Activated T-helper 1 cell treated with anti-CD3 and anti-CD28 coated beads, Interleukin-12 subunit alpha, Interleukin-12 subunit beta, Interleukin-2, Interleukin-4 antibody, amounts not matched to agents 30 ng/mL and 10 ng/mL and 1 ng/mL, durations not matched to agents 14 hours and 24 hours and 36 hours (primary cell): Measurements from ENCODE around the gene EPB41L1. TPM values are rescaled to one million over a fixed set of nuclear protein-coding genes. Genes with fewer than 3 reads are reported as not detected.

ENCODE experiments used
- DNase-seq: peaks from one replicate; pipeline ENCODE4 v3.0.0; 2021; ENCODE audit warnings: low spot score
- H3K27ac Mint-ChIP-seq: one replicate; pipeline ENCODE4 v1.8.0; 2021; ENCODE audit warnings: mild to moderate bottlenecking, mixed read lengths
- H3K27me3 Mint-ChIP-seq: one replicate; pipeline ENCODE4 v1.8.0; 2022; ENCODE audit warnings: mild to moderate bottlenecking, moderate library complexity, mixed read lengths; ENCODE audit not compliant: insufficient read depth
- H3K36me3 Mint-ChIP-seq: one replicate; pipeline ENCODE4 v1.8.0; 2021; ENCODE audit warnings: low read depth, mixed read lengths
- H3K4me1 Mint-ChIP-seq: one replicate; pipeline ENCODE4 v1.8.0; 2021; ENCODE audit warnings: low read depth, mixed read lengths
- H3K4me3 Mint-ChIP-seq: one replicate; pipeline ENCODE4 v1.8.0; 2021; ENCODE audit warnings: mild to moderate bottlenecking, moderate library complexity, mixed read lengths
- H3K9me3 Mint-ChIP-seq: one replicate; pipeline ENCODE4 v1.8.0; 2021; ENCODE audit warnings: mixed read lengths
- intact Hi-C: fragments of 100-400 bp; cut with micrococcal nuclease; formaldehyde crosslinking; loops from one replicate; pipeline ENCODE4 v1.15.1; 2024
- total RNA-seq: library from RNA; stranded (reverse); gene quantifications from 2 replicates; pipeline ENCODE4 v1.2.3, GENCODE V29; 2022

Gene EPB41L1
- total RNA-seq, 1 donor from 2014 or later, result 0.23 TPM

DNA sequence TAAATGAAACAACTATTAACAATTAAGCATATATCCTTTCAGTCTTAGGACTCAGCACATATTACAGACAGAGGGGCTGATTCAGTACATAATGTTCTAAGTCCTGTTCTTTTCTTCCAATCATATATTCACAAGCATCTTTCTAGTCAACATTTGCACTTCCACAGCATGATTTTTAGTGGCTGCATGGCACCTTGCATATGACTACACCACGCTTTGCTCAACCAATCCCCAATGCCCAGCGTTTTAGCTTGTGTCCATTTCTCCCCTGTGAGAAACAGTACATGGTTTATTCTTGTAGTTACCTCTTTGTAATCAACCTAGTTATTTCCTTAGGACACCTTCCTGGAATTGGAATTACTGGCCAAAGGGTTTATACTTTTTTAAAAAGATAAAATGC is 115.0 kb downstream of the EPB41L1 start:
- no peaks in the 10 kb centered on the region for H3K36me3 Mint-ChIP-seq
- no peaks in the 10 kb centered on the region for H3K9me3 Mint-ChIP-seq
- H3K27ac Mint-ChIP-seq, result no peak overlapping the region
- no peak overlapping the region for H3K4me3 Mint-ChIP-seq
- intact Hi-C loops, result no loop called here
- H3K4me1 Mint-ChIP-seq, result no peaks in the 10 kb centered on the region
- no peak for DNase-seq
- peaks cover 2% of the 10 kb centered on the region for H3K27me3 Mint-ChIP-seq

DNA sequence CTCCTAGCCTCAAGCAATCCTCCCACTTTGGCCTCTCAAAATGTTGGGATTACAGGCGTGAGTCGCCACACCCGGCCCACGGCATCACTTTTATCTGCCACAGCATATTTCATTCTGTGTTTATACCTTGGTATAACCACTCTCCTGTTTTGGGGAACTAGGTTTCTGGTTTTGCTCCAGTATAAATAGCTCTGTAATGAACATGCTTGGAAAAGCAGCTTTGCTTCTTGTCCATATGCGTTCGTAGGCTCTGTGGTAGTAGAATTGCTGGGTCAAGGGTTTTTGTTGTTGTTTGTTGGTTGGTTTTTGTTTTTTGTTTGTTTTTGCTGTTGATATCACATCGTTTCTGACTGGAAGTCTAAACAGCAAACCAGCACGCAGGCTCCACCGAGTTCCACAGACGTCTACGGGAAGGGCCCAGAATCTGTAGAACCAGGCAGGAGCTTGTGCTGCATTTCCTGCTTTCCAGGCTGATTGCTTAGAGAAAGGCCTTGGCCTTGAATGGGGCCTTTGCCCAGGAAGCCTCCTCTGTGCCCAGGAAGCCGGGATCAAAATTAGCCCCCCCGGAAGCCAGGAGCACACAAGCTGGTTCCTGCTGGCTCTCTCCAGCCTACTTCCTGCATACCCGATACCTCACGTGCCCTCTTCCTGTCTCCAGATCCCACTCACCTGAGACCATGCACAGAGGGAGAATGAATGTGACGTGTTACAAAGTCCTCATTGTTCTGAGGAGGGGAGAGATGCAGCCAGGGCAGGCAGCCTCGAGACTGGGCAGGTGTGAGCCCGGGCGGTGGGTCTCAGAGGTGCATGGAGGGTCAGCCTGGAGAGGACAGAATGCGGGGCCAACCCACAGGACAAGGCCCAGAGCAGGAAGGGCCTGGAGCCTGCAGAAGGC is 116.5 kb downstream of the EPB41L1 start:
- Mint-ChIP-seq H3K4me1 (no peaks in the 10 kb centered on the region), H3K9me3 (no peaks in the 10 kb centered on the region), H3K27me3 (peaks cover 5% of the 10 kb centered on the region), H3K27ac (no peak overlapping the region), H3K36me3 (no peaks in the 10 kb centered on the region), H3K4me3 (no peak overlapping the region)
- DNase-seq, result no peak
- intact Hi-C loops, result no loop called here

DNA sequence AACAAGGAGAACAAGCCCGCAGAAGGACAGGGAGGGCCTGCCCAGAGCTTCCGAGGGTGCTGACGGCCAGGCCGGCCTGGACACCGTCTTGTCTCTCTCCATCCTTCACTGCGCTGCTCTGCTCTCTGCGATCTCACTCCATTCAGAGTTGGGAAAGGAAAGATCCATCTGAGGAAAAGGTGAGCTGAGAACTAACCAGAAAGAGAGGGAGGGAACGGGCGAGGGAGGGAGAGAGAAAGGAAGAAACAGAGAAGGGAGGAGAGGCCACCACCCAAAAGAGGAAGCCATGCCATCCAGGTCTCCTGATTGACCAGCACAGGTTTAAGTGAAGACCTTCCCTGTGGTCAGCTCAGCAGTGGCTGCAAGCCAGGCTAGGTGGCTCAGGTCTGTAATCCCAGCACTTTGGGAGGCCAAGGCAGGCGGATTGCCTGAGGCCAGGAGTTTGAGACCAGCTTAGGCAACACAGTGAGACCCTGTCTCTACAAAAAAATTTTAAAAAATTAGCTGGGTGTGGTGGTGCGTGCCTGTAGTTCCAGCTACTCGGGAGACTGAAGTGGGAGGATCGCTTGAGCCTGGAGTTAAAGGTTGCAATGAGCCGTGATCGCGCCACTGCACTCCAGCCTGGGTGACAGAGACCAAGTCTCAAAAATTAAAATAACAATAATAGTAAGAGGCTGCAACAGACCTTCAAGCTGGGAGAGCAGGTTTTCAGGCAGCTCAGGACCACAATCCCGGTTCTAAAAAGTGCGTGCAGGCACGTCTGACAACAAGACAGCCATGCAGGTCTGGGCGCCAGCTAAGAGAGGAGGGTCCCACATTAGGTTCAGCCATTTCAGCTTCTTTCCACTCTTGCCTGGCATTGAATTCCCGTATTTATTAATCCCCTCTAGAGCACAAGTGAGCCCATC is 117.4 kb downstream of the EPB41L1 start:
- peaks cover 6% of the 10 kb centered on the region for H3K27me3 Mint-ChIP-seq
- no peaks in the 10 kb centered on the region for H3K9me3 Mint-ChIP-seq
- H3K4me3 Mint-ChIP-seq, result no peak overlapping the region
- no peaks in the 10 kb centered on the region for H3K36me3 Mint-ChIP-seq
- DNase-seq, result no peak
- no peaks in the 10 kb centered on the region for H3K4me1 Mint-ChIP-seq
- no peak overlapping the region for H3K27ac Mint-ChIP-seq
- intact Hi-C loops, result no loop called here

DNA sequence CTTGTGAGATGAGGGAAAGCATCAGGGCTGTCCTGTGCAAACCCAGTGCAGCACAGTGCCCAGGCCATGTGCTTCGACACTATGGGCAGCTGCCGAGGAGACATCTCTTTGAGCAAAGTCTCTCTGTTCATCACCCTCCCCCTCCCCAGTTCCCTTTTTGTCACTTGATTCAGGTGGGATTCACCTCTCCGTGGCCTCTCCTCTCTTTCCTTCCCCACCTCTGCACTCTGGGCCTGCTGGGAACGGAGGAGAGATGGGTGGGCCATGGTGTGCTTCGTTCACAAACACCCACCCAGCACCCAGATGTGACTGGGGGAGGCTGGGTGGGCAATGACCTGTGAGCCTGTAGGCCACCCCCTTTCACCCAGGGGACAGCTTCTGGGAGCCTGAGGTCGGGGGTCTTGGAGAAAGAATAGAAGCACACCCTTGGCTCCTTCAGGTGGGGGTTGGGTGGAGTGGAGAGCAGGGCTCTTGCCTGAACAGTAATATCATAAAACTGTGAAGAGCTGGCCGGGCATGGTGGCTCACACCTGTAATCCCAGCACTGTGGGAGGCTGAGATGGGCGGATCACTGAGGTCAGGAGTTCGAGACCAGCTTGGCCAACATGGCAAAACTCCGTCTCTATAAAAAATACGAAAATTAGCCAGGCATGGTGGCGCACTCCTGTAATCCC is 118.1 kb downstream of the EPB41L1 start:
- Mint-ChIP-seq H3K36me3 (no peaks in the 10 kb centered on the region), H3K4me3 (no peak overlapping the region), H3K9me3 (no peaks in the 10 kb centered on the region), H3K27ac (no peak overlapping the region), H3K27me3 (peaks cover 9% of the 10 kb centered on the region), H3K4me1 (no peaks in the 10 kb centered on the region)
- intact Hi-C loops, result loop anchor here (1.0 kb wide), 1 partner anchor 167 kb away; no protein-coding TSS in a partner anchor
- no peak for DNase-seq

DNA sequence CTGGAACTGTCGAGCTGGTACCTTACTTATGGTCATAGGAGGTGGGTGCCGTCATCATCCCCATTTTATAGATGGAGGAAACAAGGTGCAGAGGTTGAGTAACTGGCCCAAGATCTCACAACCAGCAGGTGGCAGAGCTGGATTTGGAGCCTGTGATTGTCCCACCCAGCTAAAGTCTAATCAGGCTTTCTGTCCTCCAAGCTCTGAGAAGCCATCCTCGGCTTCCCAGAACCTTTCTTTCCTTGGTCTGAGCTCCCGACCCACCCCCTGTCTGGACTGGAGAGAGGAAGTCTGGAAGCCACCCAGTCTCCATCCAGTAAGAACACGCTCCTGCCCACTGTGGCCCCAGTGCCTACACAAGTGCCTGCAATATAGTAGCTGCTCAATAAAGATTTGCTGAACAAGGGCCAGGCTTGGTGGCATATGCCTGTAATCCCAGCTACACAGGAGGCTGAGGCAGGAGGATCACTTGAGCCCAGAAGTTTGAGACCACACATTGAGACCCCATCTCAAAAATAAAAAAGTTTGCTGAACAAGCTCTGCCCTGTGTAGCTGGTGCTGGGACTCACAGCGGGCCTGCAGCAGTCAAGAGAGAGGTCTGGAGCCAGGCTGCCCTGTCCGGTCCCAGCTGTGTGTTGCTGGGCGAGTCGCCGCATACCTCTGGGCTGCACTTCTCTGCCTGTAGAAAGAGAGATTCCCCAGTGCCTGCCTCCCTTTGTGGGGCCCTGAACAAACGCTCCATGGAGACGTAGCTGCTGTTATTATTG is 119.1 kb downstream of the EPB41L1 start:
- Mint-ChIP-seq H3K27me3 (peaks cover 9% of the 10 kb centered on the region), H3K4me3 (no peak overlapping the region), H3K36me3 (no peaks in the 10 kb centered on the region), H3K4me1 (no peaks in the 10 kb centered on the region), H3K9me3 (no peaks in the 10 kb centered on the region), H3K27ac (no peak overlapping the region)
- intact Hi-C loops, result loop anchor here (1.0 kb wide), 1 partner anchor 166 kb away; no protein-coding TSS in a partner anchor
- DNase-seq, result no peak

DNA sequence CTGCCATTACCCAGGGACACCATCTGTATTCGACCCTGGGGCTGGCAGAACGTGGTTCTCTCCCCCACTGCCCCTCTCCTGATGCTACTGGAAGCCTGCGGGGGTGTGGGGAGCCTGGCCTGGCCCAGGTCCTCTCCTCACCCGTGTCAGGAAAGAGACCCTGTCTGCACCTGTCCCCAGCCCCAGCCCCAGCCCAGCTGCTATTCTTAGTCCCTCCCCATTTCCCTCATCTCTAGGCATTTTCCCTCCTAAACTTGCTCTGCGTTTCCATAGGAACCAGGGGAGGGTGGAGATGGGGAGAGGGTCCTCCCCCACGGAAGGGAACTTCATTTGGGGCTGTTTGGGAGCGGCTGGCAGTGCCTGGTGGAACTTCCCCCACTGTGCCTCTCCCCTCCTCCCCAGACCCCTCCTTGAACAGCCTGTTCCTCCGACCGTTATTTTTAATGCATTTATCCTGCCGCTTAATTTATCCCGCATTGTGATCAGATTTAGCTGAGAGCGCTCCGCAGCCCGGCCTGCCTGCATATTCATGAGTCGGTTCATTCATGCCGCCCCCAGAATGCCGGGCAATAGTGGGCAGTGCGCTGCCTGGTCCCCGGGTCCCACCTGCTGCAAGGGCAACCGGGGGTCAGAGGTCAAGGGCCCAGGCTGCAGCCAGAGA is 119.8 kb downstream of the EPB41L1 start:
- H3K27ac Mint-ChIP-seq, result no peak overlapping the region
- H3K4me3 Mint-ChIP-seq, result no peak overlapping the region
- H3K9me3 Mint-ChIP-seq, result no peaks in the 10 kb centered on the region
- intact Hi-C loops, result no loop called here
- H3K27me3 Mint-ChIP-seq, result peaks cover 9% of the 10 kb centered on the region
- H3K36me3 Mint-ChIP-seq, result no peaks in the 10 kb centered on the region
- no peaks in the 10 kb centered on the region for H3K4me1 Mint-ChIP-seq
- no peak for DNase-seq

DNA sequence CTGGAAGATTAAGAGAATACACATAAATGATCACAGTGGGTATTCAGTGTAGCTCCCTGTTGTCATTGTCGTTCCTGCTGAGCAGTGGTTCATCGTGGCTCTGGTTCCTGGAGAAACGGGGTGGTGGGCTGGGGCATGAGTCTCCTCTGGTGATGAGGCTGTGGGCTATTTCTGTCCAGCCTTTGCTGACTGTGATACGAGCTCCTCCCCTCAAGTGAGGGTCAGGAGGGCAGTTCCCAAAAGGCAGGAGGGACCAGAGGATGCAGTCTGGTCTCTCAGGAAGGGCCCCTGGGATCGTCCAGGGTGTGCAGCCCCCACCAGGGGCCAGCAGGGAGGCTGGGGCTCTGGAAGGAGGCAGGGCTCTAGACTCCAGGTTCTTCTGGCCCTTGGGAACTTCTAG is 120.5 kb downstream of the EPB41L1 start:
- Mint-ChIP-seq H3K4me1 (no peaks in the 10 kb centered on the region), H3K27ac (no peak overlapping the region), H3K36me3 (no peaks in the 10 kb centered on the region), H3K9me3 (no peaks in the 10 kb centered on the region), H3K27me3 (peaks cover 9% of the 10 kb centered on the region), H3K4me3 (no peak overlapping the region)
- intact Hi-C loops, result no loop called here
- DNase-seq, result no peak

DNA sequence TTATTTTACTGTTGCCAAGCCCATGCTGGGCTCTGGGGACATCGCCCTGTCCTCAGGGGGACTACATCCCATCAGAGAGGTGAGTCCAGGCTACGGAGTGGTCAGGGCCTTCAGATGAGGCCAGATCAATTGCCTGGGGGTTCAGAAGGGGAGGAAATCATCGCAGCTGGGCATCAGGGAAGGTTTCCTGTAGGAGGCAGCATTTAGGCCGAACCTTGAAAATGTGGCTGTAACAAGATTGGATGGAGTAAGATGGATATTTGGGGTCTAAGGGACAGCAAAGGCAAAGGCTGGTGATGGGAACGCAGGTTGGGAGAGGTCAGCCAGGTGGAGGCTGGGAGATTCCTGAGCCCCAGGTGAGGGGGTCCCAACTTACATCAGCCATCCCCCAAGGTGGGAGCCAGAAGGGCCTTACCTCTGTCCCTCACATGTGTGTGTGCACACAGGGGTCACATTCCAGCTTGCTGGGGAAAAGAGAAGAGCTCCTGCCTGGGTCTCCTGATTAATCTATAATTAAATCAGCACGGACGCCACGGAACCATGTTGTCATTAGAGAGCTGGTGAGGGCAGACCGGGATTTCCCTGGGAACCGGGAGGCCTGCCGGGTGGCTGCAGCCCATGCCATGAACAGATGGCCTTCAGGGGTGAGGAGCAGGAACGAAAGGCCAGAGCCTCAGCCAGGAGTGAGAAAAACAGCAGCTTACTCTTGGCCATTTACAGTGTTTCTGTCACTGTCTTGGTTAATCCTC is 121.1 kb downstream of the EPB41L1 start:
- intact Hi-C loops, result no loop called here
- Mint-ChIP-seq H3K4me1 (no peaks in the 10 kb centered on the region), H3K4me3 (no peak overlapping the region), H3K27ac (no peak overlapping the region), H3K9me3 (no peaks in the 10 kb centered on the region), H3K36me3 (no peaks in the 10 kb centered on the region), H3K27me3 (peaks cover 9% of the 10 kb centered on the region)
- no peak for DNase-seq

DNA sequence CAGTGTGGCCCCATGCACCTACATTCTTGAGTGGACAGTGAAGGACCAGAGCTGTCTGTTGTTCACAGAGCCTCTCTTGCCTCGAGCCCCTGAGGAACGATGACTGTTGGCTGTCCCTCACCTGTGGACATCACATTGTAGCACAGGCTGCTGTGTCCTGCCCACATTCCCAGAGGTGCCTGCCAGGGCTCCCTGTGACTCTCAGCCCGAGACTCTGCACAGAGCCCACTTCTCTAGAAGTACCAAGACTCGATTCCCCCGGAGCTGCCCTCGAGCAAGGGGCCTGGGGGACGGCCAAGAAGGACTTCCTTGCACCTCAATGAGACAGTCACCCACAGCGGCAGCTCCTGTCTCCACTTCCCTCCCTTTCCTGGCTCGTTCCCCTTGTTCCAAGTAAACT is 123.0 kb downstream of the EPB41L1 start:
- DNase-seq, result no peak
- intact Hi-C loops, result no loop called here
- H3K4me1 Mint-ChIP-seq, result no peaks in the 10 kb centered on the region
- no peak overlapping the region for H3K27ac Mint-ChIP-seq
- no peaks in the 10 kb centered on the region for H3K9me3 Mint-ChIP-seq
- no peaks in the 10 kb centered on the region for H3K36me3 Mint-ChIP-seq
- H3K4me3 Mint-ChIP-seq, result no peak overlapping the region
- H3K27me3 Mint-ChIP-seq, result peaks cover 11% of the 10 kb centered on the region

DNA sequence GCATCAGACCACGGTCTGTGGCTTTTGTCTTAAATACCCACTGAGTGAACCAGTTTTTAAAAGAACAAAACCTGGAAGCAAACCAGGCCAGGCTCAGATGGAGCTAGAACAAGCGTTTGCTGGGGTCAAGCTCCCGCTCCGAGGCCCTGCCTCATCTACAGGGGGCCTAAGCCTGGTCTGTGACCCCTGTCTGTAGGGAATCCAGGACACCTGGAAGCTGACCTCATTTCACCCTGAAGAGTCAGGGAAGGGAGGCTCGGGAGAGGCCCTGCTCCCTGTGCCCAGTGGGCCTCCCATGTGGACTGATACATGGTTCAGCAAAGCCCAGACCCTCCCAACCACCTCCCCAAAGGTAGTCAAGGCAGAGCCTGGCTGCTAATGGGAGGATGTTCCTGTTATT is 124.8 kb downstream of the EPB41L1 start:
- intact Hi-C loops, result no loop called here
- DNase-seq, result no peak
- Mint-ChIP-seq H3K9me3 (no peaks in the 10 kb centered on the region), H3K4me3 (no peak overlapping the region), H3K27ac (no peak overlapping the region), H3K27me3 (peaks cover 17% of the 10 kb centered on the region), H3K36me3 (no peaks in the 10 kb centered on the region), H3K4me1 (no peaks in the 10 kb centered on the region)

DNA sequence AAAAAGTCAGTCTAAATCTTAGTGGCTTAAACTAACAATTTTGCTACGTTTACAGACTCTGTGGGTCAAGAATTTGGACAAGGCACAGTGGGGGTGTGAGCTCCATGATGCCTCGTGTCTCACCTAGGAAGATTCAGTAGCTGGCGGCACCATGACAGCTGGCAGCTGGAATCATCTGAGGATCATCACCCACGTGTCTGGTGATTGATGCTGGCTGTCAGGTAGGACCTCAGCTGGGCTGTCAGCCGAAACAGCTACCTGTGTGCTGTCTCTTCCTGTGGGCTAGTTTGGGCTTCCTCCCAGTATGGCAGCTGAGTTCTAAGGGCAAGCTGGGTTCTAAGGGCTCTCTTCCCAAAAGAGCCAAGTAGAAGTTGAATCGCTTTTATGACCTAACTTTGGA is 125.2 kb downstream of the EPB41L1 start:
- Mint-ChIP-seq H3K27me3 (peaks cover 15% of the 10 kb centered on the region), H3K36me3 (no peaks in the 10 kb centered on the region), H3K4me3 (no peak overlapping the region), H3K27ac (no peak overlapping the region), H3K4me1 (no peaks in the 10 kb centered on the region), H3K9me3 (no peaks in the 10 kb centered on the region)
- DNase-seq, result no peak
- intact Hi-C loops, result no loop called here
